ENCODE data around the gene NACA.

NACA gene

GRCh38 chr12:56687223-56688128 is 37.6 kb downstream of the NACA start:
- DNase-seq: peak; percentile 22

- no peak for DNase-seq
Observed at GRCh38 chr12:56684745-56685359, 40.2 kb downstream of the NACA start.

- no peak for DNase-seq
Observed at GRCh38 chr12:56682323-56682722, 42.8 kb downstream of the NACA start.

- DNase-seq: no peak
Observed at GRCh38 chr12:56679883-56680575, 45.1 kb downstream of the NACA start.

- DNase-seq: no peak
Observed at GRCh38 chr12:56678852-56679251, 46.2 kb downstream of the NACA start.

- no peak for DNase-seq
Observed at GRCh38 chr12:56677680-56678079, 47.4 kb downstream of the NACA start.

GRCh38 chr12:56676851-56677580 is 48.1 kb downstream of the NACA start:
- no peak for DNase-seq

- no peak for DNase-seq
Observed at GRCh38 chr12:56671608-56672007, 53.5 kb downstream of the NACA start.

GRCh38 chr12:56670836-56671235 is 54.3 kb downstream of the NACA start:
- no peak for DNase-seq

GRCh38 chr12:56668197-56668457 is 57.0 kb downstream of the NACA start:
- no peak for DNase-seq

All from HCEC 1CT (cell line).